GM12865 (cell line): ENCODE data around the gene QKI.
"Not testable (repeated sequence)": the region's sequence is repeated elsewhere in the genome, so short reads cannot be mapped to it uniquely, and the experiment has no call there.

Source experiments
- DNase-seq: peaks from one replicate; pipeline ENCODE4 v3.0.0; 2010; ENCODE audit warnings: low read depth
- H3K4me3 ChIP-seq: 2 replicates; pipeline ENCODE4 v1.5.1; 2011; ENCODE audit warnings: mild to moderate bottlenecking, low read depth, low read length, control low read depth
- CTCF ChIP-seq: IDR thresholded peaks from 2 replicates; pipeline ENCODE4 v1.5.1; 2011; ENCODE audit warnings: low read length, control low read depth, low read depth, inconsistent platforms; ENCODE audit not compliant: insufficient read depth; ENCODE audit errors: missing control alignments

QKI gene

GRCh38 chr6:163429858-163430448 lies 15.4 kb downstream of the QKI start:
- DNase-seq: no peak
- no peak overlapping the region for H3K4me3 ChIP-seq
- no peak for TF ChIP-seq CTCF

- TF ChIP-seq CTCF: no peak
- no peak for DNase-seq
- H3K4me3 ChIP-seq: no peak overlapping the region
These were observed 17.8 kb downstream of the QKI start for GRCh38 chr6:163432300-163432699.

GRCh38 chr6:163433486-163433885 lies 19.0 kb downstream of the QKI start:
- H3K4me3 ChIP-seq, DNase-seq: not testable (repeated sequence)

GRCh38 chr6:163435023-163435422 lies 20.5 kb downstream of the QKI start:
- no peak for DNase-seq
- no peak for TF ChIP-seq CTCF
- no peak overlapping the region for H3K4me3 ChIP-seq

GRCh38 chr6:163436843-163437242 lies 22.3 kb downstream of the QKI start:
- no peak overlapping the region for H3K4me3 ChIP-seq

GRCh38 chr6:163437466-163437865 lies 22.9 kb downstream of the QKI start:
- no peak overlapping the region for H3K4me3 ChIP-seq
- TF ChIP-seq CTCF: no peak
- no peak for DNase-seq

More at GRCh38 chr6:163436843-163437242, 22.3 kb downstream of the QKI start:
- no peak for TF ChIP-seq CTCF
- DNase-seq: no peak

GRCh38 chr6:163438298-163438939 lies 23.9 kb downstream of the QKI start:
- DNase-seq: no peak
- TF ChIP-seq CTCF: no peak
- no peak overlapping the region for H3K4me3 ChIP-seq
